WERI-Rb-1 (cell line): Measurements from ENCODE around the gene ZNF469.

ENCODE experiments used
- DNase-seq: peaks from one replicate; pipeline ENCODE4 v3.0.0-alpha.2; 2020
- H3K27ac ChIP-seq: fragments of 250-450 bp; sonication (Bioruptor Pico); 2 replicates; pipeline ENCODE4 v1.5.1; 2020; ENCODE audit warnings: mild to moderate bottlenecking, moderate library complexity
- H3K27me3 ChIP-seq: fragments of 250-450 bp; sonication (Bioruptor Pico); 2 replicates; pipeline ENCODE4 v1.5.1; 2021; ENCODE audit warnings: mild to moderate bottlenecking, low read depth, moderate library complexity; ENCODE audit not compliant: insufficient read depth, severe bottlenecking
- H3K36me3 ChIP-seq: fragments of 250-450 bp; sonication (Bioruptor Pico); 2 replicates; pipeline ENCODE4 v1.5.1; 2020; ENCODE audit warnings: mild to moderate bottlenecking, moderate library complexity
- H3K4me3 ChIP-seq: 2 replicates; pipeline ENCODE4 v1.5.1; 2011; ENCODE audit warnings: low read depth, mild to moderate bottlenecking, control low read depth, low read length
- H3K9me3 ChIP-seq: fragments of 250-450 bp; sonication (Bioruptor Pico); 2 replicates; pipeline ENCODE4 v1.5.1; 2021; ENCODE audit warnings: mild to moderate bottlenecking, moderate library complexity; ENCODE audit not compliant: severe bottlenecking
- TF ChIP-seq, protein P1 (sequence below): IDR thresholded peaks from 2 replicates; pipeline ENCODE4 v1.5.1; 2011; ENCODE audit warnings: low read depth, mild to moderate bottlenecking, control low read depth, inconsistent platforms, low read length

Gene ZNF469

GRCh38 chr16:88349903-88350900 is 32.6 kb upstream of the ZNF469 start:
- Histone ChIP-seq H3K27me3 (no peaks in the 10 kb centered on the region), H3K4me3 (no peak overlapping the region), H3K27ac (no peak overlapping the region), H3K36me3 (no peaks in the 10 kb centered on the region), H3K9me3 (no peaks in the 10 kb centered on the region)
- TF ChIP-seq, protein P1, sequence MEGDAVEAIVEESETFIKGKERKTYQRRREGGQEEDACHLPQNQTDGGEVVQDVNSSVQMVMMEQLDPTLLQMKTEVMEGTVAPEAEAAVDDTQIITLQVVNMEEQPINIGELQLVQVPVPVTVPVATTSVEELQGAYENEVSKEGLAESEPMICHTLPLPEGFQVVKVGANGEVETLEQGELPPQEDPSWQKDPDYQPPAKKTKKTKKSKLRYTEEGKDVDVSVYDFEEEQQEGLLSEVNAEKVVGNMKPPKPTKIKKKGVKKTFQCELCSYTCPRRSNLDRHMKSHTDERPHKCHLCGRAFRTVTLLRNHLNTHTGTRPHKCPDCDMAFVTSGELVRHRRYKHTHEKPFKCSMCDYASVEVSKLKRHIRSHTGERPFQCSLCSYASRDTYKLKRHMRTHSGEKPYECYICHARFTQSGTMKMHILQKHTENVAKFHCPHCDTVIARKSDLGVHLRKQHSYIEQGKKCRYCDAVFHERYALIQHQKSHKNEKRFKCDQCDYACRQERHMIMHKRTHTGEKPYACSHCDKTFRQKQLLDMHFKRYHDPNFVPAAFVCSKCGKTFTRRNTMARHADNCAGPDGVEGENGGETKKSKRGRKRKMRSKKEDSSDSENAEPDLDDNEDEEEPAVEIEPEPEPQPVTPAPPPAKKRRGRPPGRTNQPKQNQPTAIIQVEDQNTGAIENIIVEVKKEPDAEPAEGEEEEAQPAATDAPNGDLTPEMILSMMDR = no peak
- no peak for DNase-seq

DNA sequence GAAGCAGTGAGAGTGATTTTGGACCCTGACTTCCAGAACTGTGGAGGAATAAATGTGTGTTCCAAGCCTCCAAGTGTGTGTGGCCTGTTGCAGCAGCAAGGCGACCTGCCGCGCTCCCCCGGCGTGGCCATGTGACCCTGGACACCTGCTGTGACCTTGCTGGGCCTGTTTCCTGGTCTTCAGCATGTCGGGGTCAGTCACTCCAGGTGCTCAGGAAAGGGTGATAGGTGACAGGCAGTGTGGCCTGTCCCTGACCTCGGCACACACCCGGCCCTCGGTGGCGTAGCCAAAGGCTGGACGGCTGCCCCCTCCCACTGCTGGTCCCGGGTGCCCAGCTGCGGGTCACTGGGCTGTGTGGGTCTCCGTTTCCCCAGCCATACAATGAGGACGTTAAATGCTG is 31.8 kb upstream of the ZNF469 start:
- no peaks in the 10 kb centered on the region for H3K36me3 ChIP-seq
- no peak overlapping the region for H3K27ac ChIP-seq
- no peak for DNase-seq
- H3K9me3 ChIP-seq = no peaks in the 10 kb centered on the region
- no peak overlapping the region for H3K4me3 ChIP-seq
- no peaks in the 10 kb centered on the region for H3K27me3 ChIP-seq
- TF ChIP-seq, protein P1 = no peak

DNA sequence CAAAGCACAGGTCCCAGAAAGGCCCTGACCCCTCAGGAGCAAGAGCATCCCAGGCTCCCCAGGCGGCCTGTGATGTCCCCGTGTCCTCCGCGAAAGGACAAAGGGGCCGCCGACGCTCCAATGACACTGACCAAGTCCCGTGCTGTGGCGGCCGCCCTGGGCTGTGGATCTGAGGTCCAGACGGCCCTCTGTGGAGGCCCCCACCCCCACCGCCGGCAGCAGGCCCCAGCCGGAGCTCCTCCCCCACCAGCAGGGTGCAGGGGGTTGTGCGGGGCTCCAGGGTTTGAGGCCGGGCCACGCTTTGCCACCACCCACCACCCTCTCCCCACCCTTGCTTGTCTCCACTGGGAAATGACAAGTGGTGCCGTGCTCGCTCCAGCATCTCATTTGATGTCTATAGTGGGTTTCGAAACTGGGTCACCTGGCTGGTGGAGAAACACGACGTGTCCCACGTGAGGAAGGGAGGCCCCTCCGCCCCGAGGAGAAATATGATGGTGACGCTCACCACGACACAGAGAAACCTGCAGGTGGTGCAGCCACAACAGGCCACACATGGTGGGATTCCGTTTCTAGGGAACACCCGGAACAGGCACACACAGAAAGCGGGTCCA is 31.2 kb upstream of the ZNF469 start:
- Histone ChIP-seq H3K36me3 (no peaks in the 10 kb centered on the region), H3K27me3 (no peaks in the 10 kb centered on the region), H3K9me3 (no peaks in the 10 kb centered on the region), H3K27ac (no peak overlapping the region), H3K4me3 (no peak overlapping the region)
- TF ChIP-seq, protein P1 = no peak
- no peak for DNase-seq

DNA sequence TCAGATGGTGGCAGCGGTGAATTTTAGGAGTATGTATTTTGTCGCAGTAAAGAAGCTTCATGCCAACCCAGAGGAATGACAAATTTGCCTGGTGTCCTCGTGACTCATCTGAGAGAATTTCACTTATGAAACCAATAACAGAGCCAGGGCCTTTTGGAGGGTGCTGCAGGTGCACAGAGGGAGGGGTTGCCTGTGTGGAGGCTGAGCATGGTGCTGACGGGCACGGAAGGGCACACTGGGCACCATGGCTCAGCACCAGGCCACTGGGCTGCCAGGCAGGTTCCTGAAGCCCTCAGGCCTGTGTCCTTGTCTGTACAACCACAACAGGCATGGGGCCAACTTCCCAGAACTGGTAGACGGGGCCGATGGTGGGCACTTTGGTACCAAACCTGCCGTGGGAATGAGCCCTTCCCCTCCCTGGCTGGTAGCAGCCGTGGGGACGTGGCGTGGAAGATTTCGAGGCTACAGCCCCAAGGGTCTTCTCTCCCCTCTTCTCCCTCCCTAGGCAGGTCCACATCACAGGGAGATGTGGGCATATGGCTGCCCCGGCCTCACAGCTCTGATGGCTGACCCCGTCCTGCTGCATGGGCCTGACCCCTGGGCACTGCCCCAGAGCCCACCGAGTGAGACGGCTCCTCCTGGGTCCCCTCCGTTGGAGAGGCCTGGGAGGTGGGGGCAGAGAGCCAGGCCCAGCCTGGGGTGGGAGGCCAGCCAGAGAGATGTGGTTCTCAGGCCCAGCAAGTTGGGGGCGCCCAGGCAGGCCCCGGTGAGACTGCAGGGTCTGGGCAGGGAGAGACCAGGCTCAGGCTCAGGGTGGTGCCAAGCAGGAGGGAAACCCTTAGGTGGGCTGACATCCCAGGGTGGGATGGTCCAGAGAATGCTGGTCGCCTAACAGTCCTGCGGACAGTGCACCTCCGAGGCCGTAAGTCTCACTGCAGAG is 30.2 kb upstream of the ZNF469 start:
- no peak for DNase-seq
- Histone ChIP-seq H3K27me3 (no peaks in the 10 kb centered on the region), H3K4me3 (no peak overlapping the region), H3K27ac (no peak overlapping the region), H3K36me3 (no peaks in the 10 kb centered on the region), H3K9me3 (no peaks in the 10 kb centered on the region)
- TF ChIP-seq, protein P1 = no peak

DNA sequence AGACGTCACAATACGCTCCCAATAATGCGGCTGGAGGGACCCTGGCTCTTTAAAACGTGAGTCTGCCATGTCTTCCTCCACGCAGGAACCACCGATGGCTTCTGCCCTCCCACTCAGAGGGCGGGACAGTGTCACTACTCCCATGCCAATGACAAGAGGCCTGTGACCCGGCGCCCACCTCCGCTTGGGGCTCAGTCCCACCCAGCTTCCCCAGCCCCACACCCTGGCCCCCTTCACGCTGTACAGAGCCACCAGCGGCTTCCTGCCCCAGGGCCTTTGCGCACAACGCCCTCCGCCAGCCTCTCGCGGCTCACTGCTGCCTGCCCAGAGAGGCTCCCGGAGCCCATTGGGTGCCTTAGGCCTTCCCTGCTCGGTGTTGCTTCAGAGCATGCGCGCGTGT is 29.5 kb upstream of the ZNF469 start:
- TF ChIP-seq, protein P1 = no peak
- Histone ChIP-seq H3K9me3 (no peaks in the 10 kb centered on the region), H3K27me3 (no peaks in the 10 kb centered on the region), H3K4me3 (no peak overlapping the region), H3K36me3 (no peaks in the 10 kb centered on the region), H3K27ac (no peak overlapping the region)
- DNase-seq = no peak
